Measurements from ENCODE around the gene CLCN1.

CLCN1 gene

DNA sequence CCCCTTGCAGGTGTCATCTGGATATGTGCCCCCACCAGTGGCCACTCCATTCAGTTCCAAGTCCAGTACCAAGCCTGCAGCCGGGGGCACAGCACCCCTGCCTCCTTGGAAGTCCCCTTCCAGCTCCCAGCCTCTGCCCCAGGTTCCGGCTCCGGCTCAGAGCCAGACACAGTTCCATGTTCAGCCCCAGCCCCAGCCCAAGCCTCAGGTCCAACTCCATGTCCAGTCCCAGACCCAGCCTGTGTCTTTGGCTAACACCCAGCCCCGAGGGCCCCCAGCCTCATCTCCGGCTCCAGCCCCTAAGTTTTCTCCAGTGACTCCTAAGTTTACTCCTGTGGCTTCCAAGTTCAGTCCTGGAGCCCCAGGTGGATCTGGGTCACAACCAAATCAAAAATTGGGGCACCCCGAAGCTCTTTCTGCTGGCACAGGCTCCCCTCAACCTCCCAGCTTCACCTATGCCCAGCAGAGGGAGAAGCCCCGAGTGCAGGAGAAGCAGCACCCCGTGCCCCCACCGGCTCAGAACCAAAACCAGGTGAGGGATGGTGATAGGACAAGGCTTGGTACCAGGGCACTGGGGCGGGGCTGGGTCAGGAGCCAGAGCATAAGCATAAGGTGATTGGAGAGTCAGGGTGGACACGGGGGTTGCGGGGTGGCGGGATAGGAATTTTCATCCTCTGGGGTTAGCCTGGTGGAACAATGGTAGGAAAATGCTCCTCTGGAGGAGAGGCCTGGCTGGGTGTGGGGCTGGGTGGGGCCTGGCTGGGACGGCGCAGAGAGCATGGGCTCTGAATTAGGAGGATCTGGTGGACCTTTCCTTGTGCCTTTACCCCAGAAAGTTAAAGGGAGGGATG is 67.1 kb downstream of the CLCN1 start:
- H3K27me3 ChIP-seq (ENCODE audit: control insufficient read depth in 2 of 2, insufficient read depth in 2 of 2, low read length in 2 of 2), result no peaks in the 10 kb centered on the region
- peak overlapping the region; percentile 82 to 93 for H3K4me3 ChIP-seq (ENCODE audit: low read length in 2 of 2)
- peak overlapping the region in 1 of 2 donors; percentile 21 for H3K9ac ChIP-seq (ENCODE audit: low read depth in 1 of 2, low read length in 2 of 2)
- H3K9me3 ChIP-seq (ENCODE audit: control insufficient read depth in 2 of 2, low read length in 2 of 2), result no peaks in the 10 kb centered on the region
- peaks cover 35 to 37% of the 10 kb centered on the region in 2 donors for H3K4me1 ChIP-seq (ENCODE audit: control insufficient read depth in 2 of 2, insufficient read depth in 2 of 2, low read length in 2 of 2)
- peaks cover 5 to 6% of the 10 kb centered on the region in 2 donors for H3K36me3 ChIP-seq (ENCODE audit: control insufficient read depth in 2 of 2, insufficient read depth in 2 of 2, low read length in 2 of 2)
- peak overlapping the region; percentile 13 to 98 for H3K27ac ChIP-seq (ENCODE audit: low read depth in 2 of 2, low read length in 2 of 2)

DNA sequence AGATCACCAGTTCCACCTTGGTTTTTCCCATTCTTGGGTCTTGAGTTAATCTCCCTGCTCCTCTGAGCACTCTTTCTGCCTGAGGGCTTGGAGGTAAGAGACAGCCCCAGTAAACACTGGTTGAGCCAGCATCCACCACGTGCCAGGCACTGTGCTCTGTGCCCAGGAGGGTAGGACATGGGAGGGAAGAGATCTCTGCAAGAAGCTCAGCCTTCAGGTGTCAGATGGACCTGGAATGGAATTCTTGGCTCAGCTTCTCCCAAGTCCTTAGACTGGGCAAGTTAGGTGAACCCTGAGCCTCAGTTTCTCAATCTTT is 67.7 kb downstream of the CLCN1 start:
- no peaks in the 10 kb centered on the region for H3K9me3 ChIP-seq (ENCODE audit: control insufficient read depth in 2 of 2, low read length in 2 of 2)
- H3K4me1 ChIP-seq (ENCODE audit: control insufficient read depth in 2 of 2, insufficient read depth in 2 of 2, low read length in 2 of 2), result peaks cover 35 to 37% of the 10 kb centered on the region in 2 donors
- H3K27ac ChIP-seq (ENCODE audit: low read depth in 2 of 2, low read length in 2 of 2), result peak overlapping the region; percentile 13 to 35
- H3K27me3 ChIP-seq (ENCODE audit: control insufficient read depth in 2 of 2, insufficient read depth in 2 of 2, low read length in 2 of 2), result no peaks in the 10 kb centered on the region
- peaks cover 9 to 10% of the 10 kb centered on the region in 2 donors for H3K36me3 ChIP-seq (ENCODE audit: control insufficient read depth in 2 of 2, insufficient read depth in 2 of 2, low read length in 2 of 2)
- H3K9ac ChIP-seq (ENCODE audit: low read depth in 1 of 2, low read length in 2 of 2), result peak overlapping the region in 1 of 2 donors; percentile 5
- H3K4me3 ChIP-seq (ENCODE audit: low read length in 2 of 2), result peak overlapping the region in 1 of 2 donors; percentile 17

DNA sequence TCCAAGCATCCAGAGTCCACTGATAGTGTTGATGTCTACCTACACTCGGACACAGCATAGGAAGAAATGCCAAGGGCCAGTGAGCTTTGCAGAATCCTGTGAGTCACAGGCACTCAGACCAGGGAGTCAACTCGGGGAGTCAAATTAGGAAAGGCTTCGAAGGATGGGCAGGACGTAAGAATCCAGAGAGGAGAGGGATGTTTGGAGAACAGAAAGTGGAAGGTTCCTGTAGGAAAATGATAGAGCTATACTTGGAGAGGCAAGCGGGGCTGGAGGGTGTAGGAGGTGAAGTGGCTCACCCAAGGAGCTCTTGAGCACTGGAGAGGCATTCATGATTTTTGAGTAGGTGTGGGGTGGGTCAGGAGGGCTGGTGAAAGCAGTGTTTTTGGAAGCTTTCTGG is 68.2 kb downstream of the CLCN1 start:
- H3K27ac ChIP-seq (ENCODE audit: low read depth in 2 of 2, low read length in 2 of 2), result peak overlapping the region in 1 of 2 donors; percentile 21
- no peaks in the 10 kb centered on the region for H3K9me3 ChIP-seq (ENCODE audit: control insufficient read depth in 2 of 2, low read length in 2 of 2)
- peaks cover 14% of the 10 kb centered on the region in 2 donors for H3K36me3 ChIP-seq (ENCODE audit: control insufficient read depth in 2 of 2, insufficient read depth in 2 of 2, low read length in 2 of 2)
- no peaks in the 10 kb centered on the region for H3K27me3 ChIP-seq (ENCODE audit: control insufficient read depth in 2 of 2, insufficient read depth in 2 of 2, low read length in 2 of 2)
- H3K4me3 ChIP-seq (ENCODE audit: low read length in 2 of 2), result peak overlapping the region in 1 of 2 donors; percentile 17
- peak overlapping the region in 1 of 2 donors; percentile 5 for H3K9ac ChIP-seq (ENCODE audit: low read depth in 1 of 2, low read length in 2 of 2)
- H3K4me1 ChIP-seq (ENCODE audit: control insufficient read depth in 2 of 2, insufficient read depth in 2 of 2, low read length in 2 of 2), result peaks cover 33 to 34% of the 10 kb centered on the region in 2 donors

DNA sequence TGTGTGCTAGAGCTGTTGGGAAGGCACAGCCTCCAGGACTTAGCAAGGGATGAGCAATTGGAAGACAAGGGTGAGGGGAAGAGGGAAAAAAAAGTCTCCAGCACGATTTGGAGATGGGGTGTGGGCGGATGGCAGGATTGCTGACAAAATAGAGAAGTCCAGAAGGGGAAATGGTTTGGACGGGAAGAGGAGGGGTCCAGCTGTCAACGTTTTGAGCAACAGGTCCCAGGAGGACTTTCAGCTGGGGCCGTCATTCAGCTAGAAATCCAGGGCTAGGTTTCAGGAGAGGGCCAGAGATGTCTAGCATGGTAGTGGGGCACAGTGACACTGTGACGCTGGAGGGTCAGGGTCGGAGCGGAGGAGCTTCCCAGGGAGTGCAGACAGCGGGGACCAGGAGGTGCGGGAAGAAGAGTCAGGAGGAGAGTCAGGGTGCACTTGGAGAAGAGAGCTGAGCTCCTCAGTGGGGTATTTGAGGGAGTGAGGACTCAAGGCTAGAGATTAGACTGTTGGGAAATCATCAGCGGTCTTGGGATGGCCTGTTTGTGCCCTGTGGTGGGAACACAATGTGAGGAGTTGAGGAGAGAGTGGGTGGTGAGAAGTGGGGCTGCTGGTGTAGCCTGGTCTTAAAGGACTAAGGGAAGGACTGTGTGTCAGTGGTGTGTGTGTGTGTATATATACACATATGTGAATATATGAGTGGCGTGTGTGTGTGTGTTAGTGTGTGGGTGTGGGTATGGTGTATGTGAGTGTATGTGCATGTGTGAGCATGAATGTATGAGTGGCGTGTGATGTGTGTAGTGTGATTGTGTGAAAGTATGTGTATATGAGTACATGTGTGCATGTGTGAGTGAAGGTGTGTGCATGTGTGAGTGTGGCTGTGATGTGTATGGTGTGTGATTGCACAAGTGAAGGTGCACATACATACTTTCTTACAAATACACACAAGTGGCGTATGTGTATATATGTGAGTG is 69.0 kb downstream of the CLCN1 start:
- H3K27me3 ChIP-seq (ENCODE audit: control insufficient read depth in 2 of 2, insufficient read depth in 2 of 2, low read length in 2 of 2), result no peaks in the 10 kb centered on the region
- H3K36me3 ChIP-seq (ENCODE audit: control insufficient read depth in 2 of 2, insufficient read depth in 2 of 2, low read length in 2 of 2), result peaks cover 22% of the 10 kb centered on the region in 2 donors
- no peak overlapping the region for H3K9ac ChIP-seq (ENCODE audit: low read depth in 1 of 2, low read length in 2 of 2)
- peak overlapping the region; percentile 21 to 29 for H3K27ac ChIP-seq (ENCODE audit: low read depth in 2 of 2, low read length in 2 of 2)
- H3K4me3 ChIP-seq (ENCODE audit: low read length in 2 of 2), result peak overlapping the region in 1 of 2 donors; percentile 17
- no peaks in the 10 kb centered on the region for H3K9me3 ChIP-seq (ENCODE audit: control insufficient read depth in 2 of 2, low read length in 2 of 2)
- peaks cover 26 to 28% of the 10 kb centered on the region in 2 donors for H3K4me1 ChIP-seq (ENCODE audit: control insufficient read depth in 2 of 2, insufficient read depth in 2 of 2, low read length in 2 of 2)

DNA sequence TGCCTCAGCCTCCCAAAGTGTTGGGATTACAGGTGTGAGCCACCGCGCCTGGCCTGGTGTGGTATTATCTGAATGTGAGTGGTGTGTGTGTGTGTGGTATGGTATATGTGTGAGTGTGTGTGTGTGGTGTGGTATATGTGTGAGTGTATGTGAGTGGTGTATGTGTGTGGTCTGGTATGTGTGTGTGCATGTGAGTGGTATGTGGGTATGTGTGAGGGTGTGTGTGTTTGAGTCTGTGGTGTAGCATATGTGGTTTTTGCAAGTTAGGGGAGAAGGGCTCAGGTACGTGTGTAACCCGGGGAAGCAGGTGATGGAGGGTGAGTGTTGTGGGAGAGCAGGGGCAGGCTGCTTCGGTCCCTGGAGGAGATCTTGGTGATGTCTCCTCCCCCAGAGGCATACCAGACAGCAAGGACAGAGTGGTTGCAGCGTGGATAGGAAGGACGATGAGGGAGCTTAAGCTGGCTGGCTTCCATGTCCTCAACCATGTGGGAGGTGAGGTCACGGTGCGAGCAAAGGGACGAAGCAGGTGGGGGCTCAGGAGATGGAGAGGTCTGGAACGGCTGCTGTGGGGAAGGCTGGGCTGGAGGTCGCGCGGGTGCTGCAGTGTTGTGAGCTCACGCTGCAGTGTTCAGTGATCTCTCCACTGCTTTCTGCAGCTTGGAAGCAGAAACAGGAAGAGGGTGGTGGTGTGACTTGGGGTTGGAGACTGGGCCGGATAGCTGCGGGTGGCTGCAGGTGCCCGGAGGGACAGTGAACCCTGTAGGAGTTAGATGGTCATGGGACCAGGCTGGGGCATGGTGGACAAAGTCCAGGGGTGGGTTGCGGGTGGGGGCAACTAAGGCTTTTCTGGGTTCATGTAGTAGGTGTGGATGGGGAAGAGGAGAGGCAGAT is 70.2 kb downstream of the CLCN1 start:
- Histone ChIP-seq H3K36me3 (ENCODE audit: control insufficient read depth in 2 of 2, insufficient read depth in 2 of 2, low read length in 2 of 2) (peaks cover 30 to 31% of the 10 kb centered on the region in 2 donors), H3K9me3 (ENCODE audit: control insufficient read depth in 2 of 2, low read length in 2 of 2) (no peaks in the 10 kb centered on the region), H3K27ac (ENCODE audit: low read depth in 2 of 2, low read length in 2 of 2) (peak overlapping the region in 1 of 2 donors; percentile 68), H3K9ac (ENCODE audit: low read depth in 1 of 2, low read length in 2 of 2) (no peak overlapping the region), H3K4me1 (ENCODE audit: control insufficient read depth in 2 of 2, insufficient read depth in 2 of 2, low read length in 2 of 2) (peaks cover 25 to 29% of the 10 kb centered on the region in 2 donors), H3K4me3 (ENCODE audit: low read length in 2 of 2) (peak overlapping the region; percentile 22 to 44), H3K27me3 (ENCODE audit: control insufficient read depth in 2 of 2, insufficient read depth in 2 of 2, low read length in 2 of 2) (no peaks in the 10 kb centered on the region)

DNA sequence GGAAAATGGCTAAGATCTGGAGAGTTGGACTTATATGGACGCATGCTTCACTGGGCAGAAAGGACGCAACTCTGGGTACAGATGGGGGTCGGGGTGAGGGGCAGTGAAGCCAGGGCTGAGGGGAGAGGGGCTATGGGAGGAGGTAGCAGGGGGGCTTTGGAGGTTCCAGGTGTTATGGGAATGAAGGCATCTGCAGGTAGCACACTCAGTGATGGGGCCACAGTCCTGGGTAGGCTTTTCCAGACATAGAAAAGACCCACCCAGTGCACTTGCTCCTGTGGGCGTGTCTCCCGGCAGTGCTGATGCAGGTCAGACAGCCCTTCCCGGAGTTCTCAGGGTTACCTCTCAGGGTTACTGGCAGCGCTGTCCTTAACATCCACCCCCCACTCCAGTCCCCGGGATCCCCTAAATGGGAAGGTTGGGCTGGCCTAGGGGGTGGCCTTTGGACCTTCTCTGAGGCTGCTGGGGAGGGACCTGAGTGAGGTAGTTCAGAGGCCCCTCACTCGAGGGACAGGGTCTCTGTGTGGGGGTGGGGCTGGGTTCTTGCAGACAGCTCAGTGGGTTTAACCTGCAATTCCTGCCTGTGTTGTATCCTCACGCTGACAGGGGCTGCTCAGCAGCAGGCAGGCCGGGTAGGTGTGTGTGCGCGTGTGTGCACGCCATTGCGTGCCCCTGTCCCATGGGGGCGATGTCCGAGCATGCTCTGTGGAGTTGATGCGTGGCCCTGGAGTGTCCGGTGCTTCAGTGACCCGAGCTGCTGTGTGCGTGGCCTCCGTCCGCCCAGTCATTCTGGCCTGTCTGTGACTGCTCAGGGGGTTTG is 71.5 kb downstream of the CLCN1 start:
- peaks cover 27 to 34% of the 10 kb centered on the region in 2 donors for H3K4me1 ChIP-seq (ENCODE audit: control insufficient read depth in 2 of 2, insufficient read depth in 2 of 2, low read length in 2 of 2)
- H3K9me3 ChIP-seq (ENCODE audit: control insufficient read depth in 2 of 2, low read length in 2 of 2), result no peaks in the 10 kb centered on the region
- H3K27ac ChIP-seq (ENCODE audit: low read depth in 2 of 2, low read length in 2 of 2), result no peak overlapping the region
- H3K27me3 ChIP-seq (ENCODE audit: control insufficient read depth in 2 of 2, insufficient read depth in 2 of 2, low read length in 2 of 2), result no peaks in the 10 kb centered on the region
- H3K36me3 ChIP-seq (ENCODE audit: control insufficient read depth in 2 of 2, insufficient read depth in 2 of 2, low read length in 2 of 2), result peaks cover 40 to 41% of the 10 kb centered on the region in 2 donors
- H3K9ac ChIP-seq (ENCODE audit: low read depth in 1 of 2, low read length in 2 of 2), result no peak overlapping the region
- no peak overlapping the region for H3K4me3 ChIP-seq (ENCODE audit: low read length in 2 of 2)

DNA sequence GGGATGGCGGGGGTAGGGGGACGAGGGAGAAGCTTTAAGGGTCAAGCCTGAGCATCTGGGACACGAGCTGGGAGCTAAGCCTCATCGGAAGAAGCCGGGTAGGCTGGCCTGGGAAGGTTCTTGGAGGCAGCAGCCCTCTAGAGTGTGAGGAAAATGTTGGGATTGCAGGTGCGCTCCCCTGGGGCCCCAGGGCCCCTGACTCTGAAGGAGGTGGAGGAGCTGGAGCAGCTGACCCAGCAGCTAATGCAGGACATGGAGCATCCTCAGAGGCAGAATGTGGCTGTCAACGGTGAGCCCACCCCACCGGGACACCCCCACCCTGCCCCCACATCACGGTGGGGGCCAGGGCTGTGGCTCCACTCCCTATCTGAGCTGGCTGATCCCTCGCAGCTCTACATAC is 72.1 kb downstream of the CLCN1 start:
- Histone ChIP-seq H3K27me3 (ENCODE audit: control insufficient read depth in 2 of 2, insufficient read depth in 2 of 2, low read length in 2 of 2) (no peaks in the 10 kb centered on the region), H3K36me3 (ENCODE audit: control insufficient read depth in 2 of 2, insufficient read depth in 2 of 2, low read length in 2 of 2) (peaks cover 40 to 44% of the 10 kb centered on the region in 2 donors), H3K4me3 (ENCODE audit: low read length in 2 of 2) (no peak overlapping the region), H3K4me1 (ENCODE audit: control insufficient read depth in 2 of 2, insufficient read depth in 2 of 2, low read length in 2 of 2) (peaks cover 23 to 28% of the 10 kb centered on the region in 2 donors), H3K9ac (ENCODE audit: low read depth in 1 of 2, low read length in 2 of 2) (no peak overlapping the region), H3K27ac (ENCODE audit: low read depth in 2 of 2, low read length in 2 of 2) (no peak overlapping the region), H3K9me3 (ENCODE audit: control insufficient read depth in 2 of 2, low read length in 2 of 2) (no peaks in the 10 kb centered on the region)

DNA sequence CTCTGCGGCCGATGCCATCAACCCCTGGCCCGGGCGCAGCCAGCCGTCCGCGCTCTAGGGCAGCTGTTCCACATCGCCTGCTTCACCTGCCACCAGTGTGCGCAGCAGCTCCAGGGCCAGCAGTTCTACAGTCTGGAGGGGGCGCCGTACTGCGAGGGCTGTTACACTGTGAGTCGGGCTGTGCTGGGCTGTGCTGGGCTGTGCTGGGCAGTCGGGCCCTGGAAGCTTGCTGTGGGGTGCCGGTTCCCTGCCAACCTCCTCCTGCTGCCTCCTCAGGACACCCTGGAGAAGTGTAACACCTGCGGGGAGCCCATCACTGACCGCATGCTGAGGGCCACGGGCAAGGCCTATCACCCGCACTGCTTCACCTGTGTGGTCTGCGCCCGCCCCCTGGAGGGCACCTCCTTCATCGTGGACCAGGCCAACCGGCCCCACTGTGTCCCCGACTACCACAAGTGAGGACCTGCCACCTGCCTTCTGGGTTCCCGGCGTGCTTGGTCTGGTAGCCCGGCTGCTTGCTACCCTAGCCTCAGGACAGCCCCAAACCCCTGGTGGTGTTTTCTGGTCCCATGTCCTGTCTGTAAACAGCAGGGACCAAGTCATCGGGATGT is 72.7 kb downstream of the CLCN1 start:
- Histone ChIP-seq H3K4me3 (ENCODE audit: low read length in 2 of 2) (no peak overlapping the region), H3K27me3 (ENCODE audit: control insufficient read depth in 2 of 2, insufficient read depth in 2 of 2, low read length in 2 of 2) (no peaks in the 10 kb centered on the region), H3K4me1 (ENCODE audit: control insufficient read depth in 2 of 2, insufficient read depth in 2 of 2, low read length in 2 of 2) (peaks cover 21 to 27% of the 10 kb centered on the region in 2 donors), H3K27ac (ENCODE audit: low read depth in 2 of 2, low read length in 2 of 2) (no peak overlapping the region), H3K9ac (ENCODE audit: low read depth in 1 of 2, low read length in 2 of 2) (no peak overlapping the region), H3K36me3 (ENCODE audit: control insufficient read depth in 2 of 2, insufficient read depth in 2 of 2, low read length in 2 of 2) (peaks cover 40 to 49% of the 10 kb centered on the region in 2 donors), H3K9me3 (ENCODE audit: control insufficient read depth in 2 of 2, low read length in 2 of 2) (no peaks in the 10 kb centered on the region)
